GM12873 (cell line): ENCODE results near the gene PRDX2.

ENCODE experiments used
- TF ChIP-seq, protein P1 (sequence below): IDR thresholded peaks from 2 replicates; pipeline ENCODE4 v1.5.1; 2012; ENCODE audit warnings: low read depth, mild to moderate bottlenecking, moderate library complexity, low read length, control low read depth; ENCODE audit not compliant: insufficient read depth; ENCODE audit errors: missing control alignments

Gene PRDX2

DNA sequence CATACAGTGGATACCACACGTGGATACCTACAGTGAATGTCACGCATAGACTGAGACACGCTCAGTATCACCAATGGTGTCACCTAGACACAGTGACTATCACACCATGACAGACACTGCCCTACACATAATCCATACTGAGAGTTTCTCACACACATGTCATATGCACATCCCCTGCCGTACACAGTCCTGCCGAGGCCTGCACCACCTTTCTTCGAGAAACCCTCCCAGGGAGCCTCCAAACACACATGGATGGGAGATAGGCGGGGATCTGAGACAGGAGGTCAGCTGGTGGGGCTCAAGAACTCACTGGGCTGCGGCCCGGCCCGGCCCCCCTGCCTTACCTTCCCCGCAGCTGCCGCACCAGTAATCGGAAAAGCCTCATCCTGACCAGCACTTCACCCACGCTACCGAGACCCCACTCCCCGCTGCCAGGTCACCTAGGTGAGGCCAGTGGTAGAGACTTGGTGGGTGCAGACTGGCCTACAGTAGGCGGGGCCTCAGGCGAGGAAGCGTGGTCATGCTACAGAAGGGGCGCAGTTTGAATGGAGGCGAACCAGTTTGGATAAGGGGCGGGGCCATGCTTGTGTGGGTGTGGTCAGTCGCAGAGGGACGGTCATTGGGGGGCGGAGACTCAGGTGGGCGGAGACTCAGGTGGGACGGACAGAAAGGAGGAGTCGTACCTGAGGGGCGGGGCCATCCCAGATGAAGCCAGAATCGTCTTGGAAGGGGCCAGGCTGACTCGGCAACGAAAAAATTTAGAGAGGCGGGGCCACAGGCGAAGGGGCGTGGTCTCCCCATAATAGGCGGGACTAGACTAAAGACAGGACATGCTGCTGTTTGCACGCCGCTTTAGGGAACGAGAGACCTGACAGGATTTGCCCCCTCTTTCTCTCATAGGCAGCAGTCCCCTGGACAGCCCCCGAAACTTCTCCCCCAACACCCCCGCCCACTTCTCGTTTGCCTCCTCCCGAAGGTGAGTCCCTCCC, 38.8 kb upstream of the PRDX2 start:
- TF ChIP-seq, protein P1, sequence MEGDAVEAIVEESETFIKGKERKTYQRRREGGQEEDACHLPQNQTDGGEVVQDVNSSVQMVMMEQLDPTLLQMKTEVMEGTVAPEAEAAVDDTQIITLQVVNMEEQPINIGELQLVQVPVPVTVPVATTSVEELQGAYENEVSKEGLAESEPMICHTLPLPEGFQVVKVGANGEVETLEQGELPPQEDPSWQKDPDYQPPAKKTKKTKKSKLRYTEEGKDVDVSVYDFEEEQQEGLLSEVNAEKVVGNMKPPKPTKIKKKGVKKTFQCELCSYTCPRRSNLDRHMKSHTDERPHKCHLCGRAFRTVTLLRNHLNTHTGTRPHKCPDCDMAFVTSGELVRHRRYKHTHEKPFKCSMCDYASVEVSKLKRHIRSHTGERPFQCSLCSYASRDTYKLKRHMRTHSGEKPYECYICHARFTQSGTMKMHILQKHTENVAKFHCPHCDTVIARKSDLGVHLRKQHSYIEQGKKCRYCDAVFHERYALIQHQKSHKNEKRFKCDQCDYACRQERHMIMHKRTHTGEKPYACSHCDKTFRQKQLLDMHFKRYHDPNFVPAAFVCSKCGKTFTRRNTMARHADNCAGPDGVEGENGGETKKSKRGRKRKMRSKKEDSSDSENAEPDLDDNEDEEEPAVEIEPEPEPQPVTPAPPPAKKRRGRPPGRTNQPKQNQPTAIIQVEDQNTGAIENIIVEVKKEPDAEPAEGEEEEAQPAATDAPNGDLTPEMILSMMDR, result no peak

DNA sequence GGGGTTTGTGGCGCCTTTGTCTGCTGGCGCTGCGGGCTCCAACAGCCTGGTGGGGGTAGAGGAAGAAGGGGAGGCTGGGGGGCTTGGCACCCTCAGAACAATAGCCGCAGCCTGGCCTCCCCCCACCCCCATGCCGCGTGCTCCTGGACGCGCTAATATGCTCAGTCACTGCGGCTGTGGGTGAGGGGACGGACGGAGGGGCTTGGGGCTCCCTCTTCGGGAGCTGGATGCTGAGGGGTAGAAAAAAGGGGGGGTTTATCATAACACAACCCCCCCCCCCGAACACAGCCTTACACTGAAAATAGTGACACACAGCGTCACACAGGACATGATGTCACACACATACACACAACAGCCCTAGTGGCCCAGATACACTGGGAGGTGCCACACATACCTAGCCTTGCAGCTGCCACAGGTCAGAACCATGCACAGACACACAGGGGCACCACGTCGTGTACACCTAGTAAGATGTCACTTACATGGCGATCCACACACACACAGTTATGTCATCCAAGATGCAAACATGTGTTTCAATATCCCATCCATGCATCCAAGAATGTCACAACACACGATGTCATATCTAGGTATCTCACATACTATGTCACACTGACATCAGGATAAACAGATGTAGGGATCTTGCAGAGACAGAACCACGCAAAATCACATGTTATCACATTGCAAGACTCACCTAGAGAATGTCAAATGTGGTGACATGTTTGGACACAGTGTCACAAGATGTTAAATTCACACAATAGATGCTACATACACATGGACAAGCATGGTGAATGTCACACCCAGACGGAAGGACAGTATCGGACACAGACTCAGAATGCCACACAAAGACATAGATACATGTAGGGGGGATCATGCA, 37.5 kb upstream of the PRDX2 start:
- TF ChIP-seq, protein P1, result no peak

DNA sequence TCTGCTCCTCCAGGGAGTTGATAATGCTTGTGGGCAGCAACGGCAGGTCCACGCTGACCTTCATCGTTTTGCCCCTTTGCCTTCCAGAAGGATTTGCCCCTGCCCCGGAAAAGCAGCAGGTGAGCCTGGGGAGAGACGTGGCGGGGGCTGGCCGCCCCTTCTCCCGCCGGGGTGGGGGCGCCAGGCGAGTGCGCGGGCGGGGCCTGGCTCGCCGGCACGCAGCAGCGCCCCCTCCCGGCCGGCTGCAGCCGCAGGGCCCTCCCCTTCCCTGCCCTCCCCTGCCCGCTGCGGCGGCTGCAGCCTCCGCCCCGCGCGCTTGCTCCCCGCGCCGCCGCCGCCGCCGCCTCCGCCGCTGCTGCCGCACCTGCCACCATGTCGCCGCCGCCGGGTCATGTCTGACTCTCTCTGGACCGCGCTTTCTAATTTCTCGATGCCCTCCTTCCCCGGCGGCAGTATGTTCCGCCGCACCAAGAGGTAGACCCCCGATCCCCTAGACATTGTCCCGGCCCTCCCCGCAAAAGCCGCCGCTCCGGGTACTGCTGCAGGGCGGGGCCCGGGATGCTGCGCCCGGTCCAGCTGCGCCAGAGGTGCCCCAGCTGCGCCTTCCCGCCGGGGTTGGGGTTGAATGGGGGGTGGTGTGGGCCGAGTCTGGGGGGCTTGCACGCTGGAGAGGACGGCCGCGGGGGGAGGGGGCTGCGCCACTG, 36.7 kb upstream of the PRDX2 start, which contains the start of gene MAST1:
Gene MAST1, plus strand, starts transcription at position 334 of the 704 bp plus-strand sequence. Its CDS starts 58 bp downstream, at position 392.
- TF ChIP-seq, protein P1, result peak; percentile 57

DNA sequence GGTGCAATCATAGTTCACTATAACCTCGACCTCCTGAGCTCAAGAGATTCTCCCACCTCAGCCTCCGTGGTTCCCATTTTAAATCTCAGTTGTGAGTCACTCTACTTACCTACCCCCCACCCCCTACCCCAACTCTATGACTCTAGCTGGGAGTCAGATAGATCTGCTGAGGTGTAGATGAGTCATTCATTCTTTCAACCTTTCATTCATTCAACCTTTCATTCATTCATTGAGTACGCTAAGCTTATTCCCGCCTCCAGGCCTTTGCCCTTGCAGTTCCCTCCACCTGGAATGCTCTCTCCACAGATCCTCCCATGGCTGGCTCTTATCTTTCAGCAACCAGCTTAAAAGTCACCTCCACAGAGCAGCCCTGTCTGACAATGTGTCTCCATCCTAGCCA, 35.6 kb upstream of the PRDX2 start:
- TF ChIP-seq, protein P1, result no peak

DNA sequence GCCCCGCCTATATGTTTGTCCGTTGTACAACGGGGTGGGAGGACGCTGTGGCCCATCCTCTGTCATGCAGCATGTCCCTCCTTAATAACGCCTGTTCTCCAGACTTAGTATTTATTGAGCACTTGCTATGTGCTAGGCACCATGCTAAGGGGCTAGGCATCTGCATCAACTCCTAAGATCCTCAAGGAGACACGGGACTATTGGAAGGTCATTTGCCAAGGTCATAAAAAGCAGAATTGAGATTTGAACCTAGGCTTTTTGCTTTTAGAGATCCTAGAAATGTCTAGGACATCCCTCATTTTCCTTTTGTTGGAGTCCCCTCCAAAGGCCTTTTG, 34.9 kb upstream of the PRDX2 start:
- TF ChIP-seq, protein P1, result no peak

DNA sequence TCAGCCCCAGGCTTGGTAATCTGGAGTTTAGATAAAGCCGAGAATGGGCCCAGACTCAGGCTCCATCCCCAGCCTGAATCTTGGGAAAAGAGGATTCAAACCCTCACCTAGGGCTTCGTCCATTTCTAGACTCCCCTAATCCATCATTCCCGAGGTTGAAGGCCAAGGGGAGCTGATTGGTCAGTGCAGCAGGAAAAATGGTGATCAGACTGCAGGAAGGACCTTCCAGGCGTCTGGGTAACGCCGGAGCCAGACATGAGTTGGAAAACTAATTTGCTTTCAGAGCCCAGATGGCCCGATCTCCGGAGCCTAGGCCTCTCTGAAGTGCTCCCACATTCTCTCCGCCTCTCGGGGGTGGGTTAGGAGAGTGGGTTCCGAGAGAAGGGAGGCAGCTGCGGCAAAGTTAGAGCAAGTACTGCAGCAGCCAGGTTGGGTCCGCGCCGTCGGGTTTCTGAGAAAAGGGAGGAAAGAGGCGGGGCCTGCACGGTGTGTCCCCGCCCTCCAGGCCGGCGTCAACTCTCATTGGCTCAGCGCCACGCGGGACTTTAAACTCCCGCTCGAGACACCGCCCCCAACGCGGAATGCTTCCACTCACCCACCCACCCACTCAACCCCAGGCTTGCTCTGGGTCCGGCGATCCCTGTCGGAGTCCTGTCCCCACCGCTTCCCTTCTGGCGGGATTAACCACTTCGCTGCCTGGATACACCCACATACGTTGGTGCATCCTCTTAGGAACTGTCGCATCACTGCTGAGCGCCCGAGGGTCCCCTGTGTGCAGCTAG, 33.6 kb upstream of the PRDX2 start:
- TF ChIP-seq, protein P1, result no peak
